GM12891 (cell line): ENCODE results near the gene ROGDI.

Experiments
- PAX5 ChIP-seq: IDR thresholded peaks from 2 replicates; pipeline ENCODE4 v1.6.1; 2011; ENCODE audit warnings: low read length, moderate library complexity, mild to moderate bottlenecking; ENCODE audit not compliant: insufficient read depth, severe bottlenecking
- POLR2A ChIP-seq: IDR thresholded peaks from 2 replicates; pipeline ENCODE4 v1.6.1; 2011; ENCODE audit warnings: low read depth, low read length, control low read depth
- POLR2AphosphoS5 ChIP-seq: IDR thresholded peaks from 2 replicates; pipeline ENCODE4 v1.6.1; 2011; ENCODE audit warnings: low read depth, low read length, control low read depth
- POU2F2 ChIP-seq: IDR thresholded peaks from 2 replicates; pipeline ENCODE4 v1.6.1; 2011; ENCODE audit warnings: low read depth, mild to moderate bottlenecking, control low read depth, low read length, moderate library complexity
- SPI1 ChIP-seq: IDR thresholded peaks from 2 replicates; pipeline ENCODE4 v1.6.1; 2011; ENCODE audit warnings: low read depth, low read length, control low read depth
- TAF1 ChIP-seq: IDR thresholded peaks from 2 replicates; pipeline ENCODE4 v1.6.1; 2011; ENCODE audit warnings: low read depth, low read length, control low read depth

GRCh38 chr16:4762205-4762604 lies 40.2 kb downstream of the ROGDI start:
- TF ChIP-seq POLR2A (no peak), POLR2AphosphoS5 (no peak), TAF1 (no peak), SPI1 (no peak), PAX5 (no peak), POU2F2 (no peak)
